AG09309 (cell line): Measurements from ENCODE around the gene CRADD.
A peak's percentile ranks its signal among the peaks of the same experiment; 100 is the strongest.

Experiments used
- DNase-seq: peaks from one replicate; pipeline ENCODE4 v3.0.0-alpha.2; 2010; ENCODE audit warnings: low read depth
- H3K4me3 ChIP-seq: 2 replicates; pipeline ENCODE4 v1.5.1; 2011; ENCODE audit warnings: mild to moderate bottlenecking, low read depth, low read length, moderate library complexity; ENCODE audit not compliant: control insufficient read depth
- CTCF ChIP-seq: IDR thresholded peaks from 2 replicates; pipeline ENCODE4 v1.5.1; 2011; ENCODE audit warnings: mild to moderate bottlenecking, low read depth, low read length, inconsistent platforms; ENCODE audit not compliant: insufficient read depth, control insufficient read depth; ENCODE audit errors: missing control alignments

Gene CRADD

GRCh38 chr12:93734784-93735183, 57.6 kb downstream of the CRADD start:
- no peak for TF ChIP-seq CTCF
- H3K4me3 ChIP-seq, result no peak overlapping the region
- DNase-seq, result no peak

DNA sequence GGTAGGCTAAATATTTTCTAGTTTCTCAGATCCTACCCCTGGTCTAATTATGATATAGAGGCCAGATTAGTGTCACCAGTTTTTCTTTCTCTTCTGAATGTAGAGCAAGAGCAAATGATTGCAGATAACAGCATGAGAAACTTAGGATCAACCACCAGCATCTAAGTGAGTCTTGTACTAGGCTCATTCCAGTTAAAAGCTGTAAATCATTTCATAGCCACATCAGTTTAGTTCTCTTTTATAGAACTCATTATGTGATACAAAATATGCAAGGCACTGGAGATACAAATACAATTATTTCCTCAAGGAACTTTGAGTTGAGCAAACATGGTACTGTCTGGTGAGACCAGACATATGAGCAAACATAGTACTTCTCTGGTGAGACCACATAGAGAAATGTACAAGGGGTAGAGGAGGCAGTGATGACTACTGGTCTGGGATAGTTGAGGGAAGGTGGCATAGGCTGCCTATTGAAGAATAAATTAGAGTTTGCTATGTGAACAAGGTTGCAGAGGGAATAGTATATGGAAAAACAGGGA, 59.5 kb downstream of the CRADD start:
- H3K4me3 ChIP-seq, result no peak overlapping the region
- no peak for DNase-seq
- TF ChIP-seq CTCF, result no peak

DNA sequence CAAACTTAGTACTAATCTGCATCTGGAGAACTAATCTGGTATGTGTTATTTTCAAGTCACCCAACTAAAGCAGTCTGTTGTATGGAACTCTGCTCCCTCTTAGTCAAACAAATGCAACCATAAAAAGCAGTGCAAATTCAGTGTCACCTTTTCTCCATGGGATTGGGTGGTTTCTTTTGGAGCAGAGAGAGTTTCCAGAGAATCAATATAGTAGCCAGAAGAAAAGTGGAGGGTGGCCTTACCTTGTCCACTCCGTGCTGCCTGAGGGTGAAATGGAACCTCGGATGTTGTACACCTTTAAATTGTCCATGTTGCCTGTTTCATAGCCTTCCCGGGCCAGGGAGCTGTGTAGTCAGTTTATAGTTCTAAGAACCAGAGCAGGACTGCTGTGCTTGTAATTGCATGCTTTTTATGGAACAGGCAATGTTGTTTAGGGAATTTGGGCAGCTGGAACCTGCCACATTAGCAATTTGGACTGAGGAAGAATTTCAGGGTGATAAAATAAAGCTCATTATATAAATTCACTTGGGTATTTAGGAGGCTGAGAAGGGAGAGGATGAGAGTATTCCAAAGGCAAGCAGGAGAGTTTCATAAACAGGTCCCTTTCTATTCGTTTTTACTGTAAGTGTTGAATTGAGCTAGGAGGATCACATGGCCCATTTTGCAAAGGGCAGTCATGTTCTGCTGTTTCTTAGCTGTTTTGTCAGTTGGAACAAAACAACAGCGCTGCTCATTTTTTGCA, 60.5 kb downstream of the CRADD start:
- no peak for DNase-seq
- no peak for TF ChIP-seq CTCF
- no peak overlapping the region for H3K4me3 ChIP-seq

- no peak for DNase-seq
- no peak for TF ChIP-seq CTCF
- no peak overlapping the region for H3K4me3 ChIP-seq
These were observed 61.3 kb downstream of the CRADD start for GRCh38 chr12:93738199-93739058.

DNA sequence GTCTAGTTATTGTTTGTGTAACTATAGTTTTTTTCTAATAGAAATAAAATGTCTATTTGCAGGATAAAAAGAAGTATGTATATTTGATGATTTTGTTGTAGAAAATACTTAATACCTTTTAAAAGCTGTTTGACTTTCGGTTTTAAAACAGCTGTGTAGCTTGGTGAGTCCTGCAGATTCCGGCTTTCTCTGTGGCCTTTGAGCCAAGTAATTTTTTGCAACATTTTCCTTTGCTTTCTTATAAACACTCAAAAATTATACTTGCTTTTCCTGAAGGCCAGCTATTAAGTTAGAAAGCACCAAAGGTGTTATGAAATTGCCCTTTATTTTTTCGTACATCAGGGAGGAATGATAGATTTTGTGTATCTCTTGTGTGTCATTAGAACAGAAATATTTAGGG, 63.6 kb downstream of the CRADD start:
- no peak for DNase-seq
- no peak overlapping the region for H3K4me3 ChIP-seq
- no peak for TF ChIP-seq CTCF

- DNase-seq, result no peak
- no peak for TF ChIP-seq CTCF
- peak overlapping the region; percentile 48 for H3K4me3 ChIP-seq
These were observed 64.5 kb downstream of the CRADD start for GRCh38 chr12:93741659-93742109.
